Measurements from ENCODE around the gene TENM4. TPM values are rescaled to one million over a fixed set of nuclear protein-coding genes. Genes with fewer than 3 reads are reported as not detected.
A peak's percentile ranks its signal among the peaks of the same experiment; 100 is the strongest.

Gene TENM4
- total RNA-seq, 4 donors from 2014 or later, result 5.5 to 12.3 (median 8.9) TPM

GRCh38 chr11:78967811-78968210, 473.0 kb downstream of the TENM4 start:
- Histone ChIP-seq H3K4me1 (no peaks in the 10 kb centered on the region), H3K27ac (no peak overlapping the region), H3K27me3 (peaks cover 10% of the 10 kb centered on the region), H3K36me3 (no peaks in the 10 kb centered on the region), H3K9me3 (no peaks in the 10 kb centered on the region), H3K4me3 (no peak overlapping the region)
- TF ChIP-seq CTCF (IDR thresholded peaks at IDR 0.05) (no peak), POLR2A (IDR thresholded peaks at IDR 0.05) (no peak), EP300 (IDR thresholded peaks at IDR 0.05) (no peak), POLR2AphosphoS5 (IDR thresholded peaks at IDR 0.05) (no peak)
- 94 to 100% methylated on average over 2 to 3 of the region's 3 CpGs for WGBS, 2 donors (ENCODE audit: low coverage in 1 of 2)
- ATAC-seq, result no peak

GRCh38 chr11:78965432-78965831, 475.4 kb downstream of the TENM4 start:
- Histone ChIP-seq H3K4me1 (peaks cover 0 to 15% (median 4%) of the 10 kb centered on the region in 3 donors), H3K4me3 (no peak overlapping the region), H3K27me3 (peaks cover 22% of the 10 kb centered on the region), H3K9me3 (no peaks in the 10 kb centered on the region), H3K36me3 (no peaks in the 10 kb centered on the region), H3K27ac (no peak overlapping the region)
- WGBS, 2 donors (ENCODE audit: low coverage in 1 of 2), result 88 to 95% methylated on average over 8 of the region's 8 CpGs
- no peak for TF ChIP-seq EP300 (IDR thresholded peaks at IDR 0.05)
- TF ChIP-seq CTCF (IDR thresholded peaks at IDR 0.05), result no peak
- no peak for TF ChIP-seq POLR2AphosphoS5 (IDR thresholded peaks at IDR 0.05)
- no peak for TF ChIP-seq POLR2A (IDR thresholded peaks at IDR 0.05)
- no peak for ATAC-seq

GRCh38 chr11:78961937-78962701, 478.7 kb downstream of the TENM4 start:
- WGBS, 2 donors (ENCODE audit: low coverage in 1 of 2), result 6 to 13% methylated on average over 5 to 12 of the region's 36 CpGs
- TF ChIP-seq POLR2AphosphoS5 (IDR thresholded peaks at IDR 0.05) (no peak), CTCF (IDR thresholded peaks at IDR 0.05) (no peak), EP300 (IDR thresholded peaks at IDR 0.05) (no peak), POLR2A (IDR thresholded peaks at IDR 0.05) (no peak)
- Histone ChIP-seq H3K36me3 (no peaks in the 10 kb centered on the region), H3K27me3 (peaks cover 22% of the 10 kb centered on the region), H3K27ac (no peak overlapping the region), H3K4me1 (peaks cover 0 to 15% (median 4%) of the 10 kb centered on the region in 3 donors), H3K4me3 (peak overlapping the region in 1 of 2 donors; percentile 31), H3K9me3 (no peaks in the 10 kb centered on the region)
- no peak for ATAC-seq

GRCh38 chr11:78961247-78961646, 479.6 kb downstream of the TENM4 start:
- WGBS, 2 donors (ENCODE audit: low coverage in 1 of 2), result 54 to 93% methylated on average over 2 to 3 of the region's 3 CpGs
- no peak for ATAC-seq
- no peak overlapping the region for H3K27ac ChIP-seq
- H3K9me3 ChIP-seq, result no peaks in the 10 kb centered on the region
- peaks cover 22% of the 10 kb centered on the region for H3K27me3 ChIP-seq
- TF ChIP-seq POLR2AphosphoS5 (IDR thresholded peaks at IDR 0.05) (no peak), EP300 (IDR thresholded peaks at IDR 0.05) (no peak), CTCF (IDR thresholded peaks at IDR 0.05) (peak; percentile 20 to 52 (median 36))
- H3K36me3 ChIP-seq, result no peaks in the 10 kb centered on the region
- H3K4me1 ChIP-seq, result peaks cover 0 to 15% (median 4%) of the 10 kb centered on the region in 3 donors
- no peak overlapping the region for H3K4me3 ChIP-seq

GRCh38 chr11:78958444-78958843, 482.4 kb downstream of the TENM4 start:
- no peak for TF ChIP-seq EP300 (IDR thresholded peaks at IDR 0.05)
- WGBS, 2 donors (ENCODE audit: low coverage in 1 of 2), result 50% methylated on average over 1 of the region's 3 CpGs; no CpG with 5 or more reads in 1 of the 2 donors
- Histone ChIP-seq H3K27ac (no peak overlapping the region), H3K9me3 (no peaks in the 10 kb centered on the region), H3K27me3 (peaks cover 12% of the 10 kb centered on the region), H3K4me3 (no peak overlapping the region), H3K36me3 (no peaks in the 10 kb centered on the region), H3K4me1 (peaks cover 0 to 15% (median 4%) of the 10 kb centered on the region in 3 donors)
- no peak for ATAC-seq
